HG02678 (cell line): ENCODE measurements around the gene ATAD3C.
"Not testable (repeated sequence)": the region's sequence is repeated elsewhere in the genome, so short reads cannot be mapped to it uniquely, and the experiment has no call there.

ENCODE experiments used
- ATAC-seq: cut with Tn5 transposase; IDR thresholded peaks from one replicate; pipeline ENCODE4 v1.9.1; 2021; ENCODE audit warnings: mild to moderate bottlenecking, moderate library complexity; ENCODE audit not compliant: unreplicated experiment

Gene ATAD3C

DNA sequence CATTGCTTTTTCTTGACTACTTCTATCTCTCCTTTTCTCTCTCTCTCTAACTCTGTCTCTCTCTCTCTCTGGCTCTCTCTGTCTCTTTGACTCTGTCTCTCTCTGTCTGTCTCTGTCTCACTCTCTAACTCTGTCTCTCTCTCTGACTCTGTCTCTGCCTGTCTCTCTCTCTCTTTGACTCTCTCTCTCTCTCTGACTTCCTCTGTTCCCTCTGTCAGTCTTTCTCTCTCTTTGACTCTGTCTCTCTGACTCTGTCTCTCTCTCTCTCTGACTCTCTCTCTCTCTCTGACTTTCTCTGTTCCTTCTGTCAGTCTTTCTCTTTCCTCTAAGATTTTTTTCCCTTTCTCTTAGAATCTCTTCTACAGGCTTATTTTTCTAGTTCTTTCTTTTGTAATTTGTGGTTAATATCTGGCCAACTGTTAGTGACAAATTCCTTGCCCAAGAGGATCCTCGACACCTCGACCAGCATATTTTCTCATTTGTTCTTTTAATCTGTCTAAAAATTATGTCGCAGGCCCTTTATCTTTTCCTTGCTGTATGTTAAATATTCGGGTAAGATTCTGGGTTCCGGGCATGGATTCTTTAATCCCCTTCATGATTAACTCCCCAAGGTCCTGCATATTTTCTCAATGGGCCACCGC is at the start of gene ATAD3C:
TSS of gene ATAD3C (plus strand) at position 591 of the 641 bp plus-strand sequence. CDS start 995 bp downstream, outside the sequence.
- no peak for ATAC-seq

DNA sequence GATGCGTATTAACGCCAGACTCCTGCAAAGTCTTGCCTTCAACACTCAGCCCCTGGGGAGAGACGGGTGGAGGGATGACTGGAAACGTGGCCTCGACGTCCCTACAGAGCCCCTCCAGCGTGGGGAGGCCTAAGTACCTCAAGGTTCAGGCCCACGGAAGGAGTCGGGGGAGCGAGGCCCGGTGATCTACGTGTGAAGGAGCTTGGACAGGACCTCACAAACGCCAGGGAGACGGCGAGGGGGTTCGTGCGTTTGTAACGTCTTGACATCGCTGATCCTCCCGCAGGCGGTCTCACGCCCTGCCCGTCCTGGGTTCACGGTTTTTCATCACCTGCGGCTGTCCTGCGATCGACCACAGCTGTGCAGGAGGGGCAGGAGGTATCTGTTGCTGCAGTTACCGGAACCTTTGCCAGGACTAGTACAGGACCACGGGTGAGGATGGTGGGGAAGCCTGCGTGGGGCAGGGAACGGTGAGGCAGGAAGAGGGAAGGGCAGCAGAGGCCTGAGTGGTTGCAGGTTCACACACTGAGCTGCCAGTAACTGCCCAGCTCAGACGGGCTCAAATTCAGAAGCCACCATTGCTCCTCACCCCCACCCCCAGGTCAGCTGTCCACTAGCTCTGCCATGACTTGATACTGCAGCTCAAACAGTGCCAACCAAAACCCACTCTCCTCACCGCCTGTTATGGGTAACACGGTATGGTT is 49.5 kb upstream of the ATAD3C start:
- ATAC-seq: no peak

GRCh38 chr1:1400576-1401456 is 48.7 kb upstream of the ATAD3C start:
- ATAC-seq: no peak

DNA sequence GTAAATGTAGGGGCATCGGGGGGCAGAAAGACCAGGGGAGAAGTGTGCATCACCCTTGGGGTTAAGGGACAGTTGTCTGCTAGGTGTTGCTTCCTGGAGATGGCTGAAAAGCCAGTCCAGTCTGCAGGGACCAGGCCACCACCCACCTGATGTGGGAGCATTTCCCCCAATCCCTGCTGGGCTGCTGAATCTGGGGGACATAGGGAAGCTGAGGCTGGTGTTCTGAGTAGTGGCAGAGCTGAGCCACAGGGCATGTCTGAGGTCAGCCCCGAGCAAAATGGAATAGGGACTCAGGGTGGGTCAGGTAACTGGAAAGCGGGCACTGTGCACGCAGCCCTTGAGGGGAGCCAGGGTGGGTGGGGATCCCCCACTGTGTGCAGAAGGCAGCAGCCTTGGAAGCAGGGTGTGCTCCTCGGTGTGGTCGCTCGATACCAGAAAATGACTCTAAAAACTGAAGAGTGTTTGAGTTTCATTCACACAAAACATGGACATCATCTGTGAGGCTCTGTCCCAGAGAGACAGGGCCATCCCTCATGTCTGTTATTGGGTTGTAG is 48.0 kb upstream of the ATAD3C start:
- no peak for ATAC-seq

DNA sequence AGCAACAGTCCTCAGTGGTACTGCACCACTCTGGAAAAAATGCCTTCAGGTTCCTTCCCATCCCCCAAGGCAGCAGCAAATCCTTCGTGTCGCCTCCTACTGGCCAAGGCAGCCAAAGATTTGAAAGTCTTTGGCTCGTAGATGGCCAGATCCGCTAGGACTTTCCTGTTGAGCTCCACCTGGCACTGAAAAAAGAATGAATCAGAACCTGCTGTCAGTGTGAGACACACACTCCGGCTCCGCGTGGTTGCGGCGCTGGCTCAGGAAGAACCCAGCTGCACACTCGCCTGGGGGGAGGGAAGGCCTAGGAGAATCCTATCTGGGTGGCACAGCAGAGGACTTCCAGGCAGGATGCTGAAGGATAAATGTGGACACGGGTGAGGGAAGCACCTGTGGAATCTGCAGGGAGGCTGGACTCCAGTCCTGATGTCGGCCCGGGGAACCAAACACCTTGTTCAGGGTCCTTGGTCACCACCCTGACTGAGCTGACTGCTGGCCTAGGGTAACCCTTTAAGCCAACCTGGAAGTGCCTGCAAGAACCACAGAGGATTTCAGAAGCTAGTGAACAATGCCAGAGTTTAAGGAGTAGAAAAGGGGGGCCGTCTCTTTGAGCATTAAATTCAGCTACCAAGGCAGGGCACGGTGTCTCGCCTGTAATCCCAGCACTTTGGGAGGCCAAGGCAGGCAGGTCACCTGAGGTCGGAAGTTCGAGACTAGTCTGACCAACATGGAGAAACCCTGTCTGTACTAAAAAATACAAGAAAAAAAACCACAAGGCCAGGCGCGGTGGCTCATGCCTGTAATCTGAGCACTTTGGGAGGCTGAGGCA is 47.2 kb upstream of the ATAD3C start:
- no peak for ATAC-seq

GRCh38 chr1:1402901-1403392 is 46.5 kb upstream of the ATAD3C start:
- not testable (repeated sequence) for ATAC-seq

DNA sequence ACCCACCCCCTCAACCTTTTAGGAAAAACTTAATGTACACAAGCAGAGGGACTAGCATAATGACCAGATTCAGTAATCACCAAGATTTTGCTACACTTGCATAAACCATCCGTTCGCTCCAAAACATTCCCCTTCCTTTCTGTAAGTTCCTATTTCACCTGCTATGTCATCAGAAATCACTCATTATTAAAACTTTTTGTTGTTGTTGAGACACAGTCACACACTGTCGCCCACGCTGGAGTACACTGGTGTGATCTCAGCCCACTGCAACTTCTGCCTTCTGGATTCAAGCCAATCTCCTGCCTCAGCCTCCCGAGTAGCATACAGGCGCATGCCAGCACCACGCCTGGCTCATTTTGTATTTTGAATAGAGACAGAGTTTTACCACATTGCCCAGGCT is 45.8 kb upstream of the ATAD3C start:
- no peak for ATAC-seq

- no peak for ATAC-seq
These were observed 43.2 kb upstream of the ATAD3C start for GRCh38 chr1:1406101-1406820.

GRCh38 chr1:1406821-1407635 is 42.5 kb upstream of the ATAD3C start, which contains the start of gene MRPL20:
TSS of gene MRPL20 (minus strand) at chr1:1407293. CDS start at chr1:1407217, 76 bp downstream.
- peak; percentile 92 for ATAC-seq

DNA sequence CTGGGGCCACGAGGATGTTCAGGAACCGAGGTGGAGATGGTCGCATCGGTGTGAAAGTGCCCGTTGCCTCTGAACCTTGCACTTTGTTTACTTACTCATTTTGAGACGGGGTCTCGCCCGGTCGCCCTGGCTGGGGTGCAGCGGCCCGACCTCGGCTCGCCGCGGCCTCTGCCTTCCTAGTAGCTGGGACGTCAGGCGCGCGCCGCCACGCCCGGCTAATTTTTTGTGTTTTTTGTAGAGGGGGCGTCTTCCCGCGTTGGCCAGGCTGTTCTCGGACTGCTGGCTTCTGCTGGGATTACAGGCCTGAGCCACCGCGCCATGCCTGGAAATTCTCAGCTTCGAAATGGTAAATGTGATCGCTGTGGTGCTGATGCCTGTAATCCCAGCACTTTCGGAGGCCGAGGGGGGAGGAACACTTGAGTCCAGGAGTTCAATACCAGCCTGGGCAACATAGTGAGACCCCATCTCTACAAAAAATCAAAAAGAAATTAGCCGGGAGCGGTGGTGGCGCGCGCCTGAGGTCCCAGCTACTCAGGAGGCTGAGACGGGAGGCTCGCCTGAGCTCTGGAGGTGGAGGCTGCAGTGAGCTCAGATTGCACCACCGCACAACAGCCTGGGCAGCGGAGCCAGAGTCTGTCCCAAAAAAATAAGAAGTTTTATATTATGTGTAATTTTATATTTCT is 41.7 kb upstream of the ATAD3C start:
- ATAC-seq: peak; percentile 16

GRCh38 chr1:1410238-1410637 is 39.3 kb upstream of the ATAD3C start:
- not testable (repeated sequence) for ATAC-seq

- ATAC-seq: no peak
These were observed 37.9 kb upstream of the ATAD3C start for GRCh38 chr1:1411626-1412025.

DNA sequence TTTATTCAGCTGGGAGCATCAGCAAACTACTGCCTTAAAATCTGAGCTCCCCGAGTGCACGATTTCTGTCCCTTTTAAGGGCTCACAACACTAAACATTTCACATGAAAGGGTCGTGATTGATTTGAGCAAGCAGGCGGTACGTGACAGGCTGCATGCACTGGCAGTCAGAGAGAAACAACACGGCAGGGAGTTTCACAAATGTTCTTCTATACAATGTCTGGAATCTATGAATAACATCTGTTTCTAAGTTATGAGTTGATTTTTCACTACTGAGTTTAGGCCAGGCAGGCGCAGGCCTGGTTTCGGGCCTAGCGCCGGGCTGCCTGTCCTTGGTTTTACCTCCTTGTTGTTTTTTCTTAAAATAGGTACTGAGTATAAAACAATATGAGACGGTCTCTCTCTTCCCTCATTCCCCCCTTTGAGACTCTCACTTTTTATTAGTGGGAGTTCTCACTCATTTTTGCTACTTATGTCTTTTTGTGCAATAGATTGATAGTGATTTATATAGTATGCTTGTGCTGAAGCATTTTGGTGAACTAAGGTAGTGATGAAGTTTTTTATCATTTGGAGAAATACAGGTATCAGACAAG is 37.1 kb upstream of the ATAD3C start:
- ATAC-seq: not testable (repeated sequence)

GRCh38 chr1:1415751-1416150 is 33.7 kb upstream of the ATAD3C start:
- no peak for ATAC-seq

DNA sequence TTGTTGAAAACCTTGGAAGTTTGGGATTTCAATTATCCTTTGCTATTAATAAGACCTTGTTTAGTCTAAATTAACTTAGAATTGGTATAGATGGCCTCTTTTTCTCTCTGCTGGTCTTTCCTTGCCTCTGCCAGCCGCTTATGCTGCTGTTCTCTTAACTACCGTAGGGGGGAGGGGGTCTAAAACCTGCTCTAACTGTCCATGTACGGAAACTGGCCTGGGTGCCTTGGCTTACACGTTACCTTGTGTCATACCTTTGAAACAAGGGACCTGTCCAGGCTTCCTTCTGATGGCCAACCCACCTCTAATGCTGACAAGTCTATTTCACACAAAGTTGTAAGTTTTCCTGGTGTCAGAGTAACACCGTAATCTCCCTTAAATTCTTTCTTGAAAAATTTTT is 32.1 kb upstream of the ATAD3C start:
- ATAC-seq: not testable (repeated sequence)

GRCh38 chr1:1417825-1418463 is 31.5 kb upstream of the ATAD3C start:
- not testable (repeated sequence) for ATAC-seq
